HG03442 (cell line): ENCODE results near the gene SLC25A39.

Source experiments
- ATAC-seq: cut with Tn5 transposase; IDR thresholded peaks from one replicate; pipeline ENCODE4 v1.9.1; 2021; ENCODE audit warnings: mild to moderate bottlenecking, moderate library complexity; ENCODE audit not compliant: unreplicated experiment

The SLC25A39 gene

DNA sequence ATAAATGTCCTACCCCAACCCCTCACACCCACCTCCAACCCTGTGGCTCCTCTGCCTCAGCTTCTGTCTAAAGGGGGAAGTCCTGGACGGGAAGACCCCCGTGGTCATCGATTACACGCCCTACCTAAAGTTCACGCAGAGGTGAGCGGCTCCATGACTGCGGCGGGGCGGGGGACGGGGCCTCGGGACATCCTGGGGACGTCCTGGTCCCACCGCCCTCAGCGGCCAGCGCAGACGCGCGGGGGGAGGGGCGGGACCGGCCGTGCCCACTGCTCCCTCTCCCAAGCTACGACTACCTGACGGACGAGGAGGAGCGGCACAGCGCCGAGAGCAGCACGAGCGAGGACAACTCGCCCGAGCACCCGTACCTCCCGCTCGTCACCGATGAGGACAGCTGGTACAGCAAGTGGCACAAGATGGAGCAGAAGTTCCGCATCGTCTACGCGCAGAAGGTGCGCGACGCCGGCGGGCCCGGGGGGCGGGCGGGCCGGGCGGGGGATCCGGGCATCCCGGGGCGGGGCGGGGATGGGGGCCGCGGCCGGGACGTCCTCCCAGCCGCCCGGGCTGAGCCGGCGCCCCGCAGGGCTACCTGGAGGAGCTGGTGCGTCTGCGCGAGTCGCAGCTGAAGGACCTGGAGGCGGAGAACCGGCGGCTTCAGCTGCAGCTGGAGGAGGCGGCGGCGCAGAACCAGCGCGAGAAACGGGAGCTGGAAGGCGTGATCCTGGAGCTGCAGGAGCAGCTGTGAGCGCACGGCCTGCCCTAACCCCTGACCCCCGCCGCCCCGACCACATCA, 9.6 kb downstream of the SLC25A39 start:
- no peak for ATAC-seq

DNA sequence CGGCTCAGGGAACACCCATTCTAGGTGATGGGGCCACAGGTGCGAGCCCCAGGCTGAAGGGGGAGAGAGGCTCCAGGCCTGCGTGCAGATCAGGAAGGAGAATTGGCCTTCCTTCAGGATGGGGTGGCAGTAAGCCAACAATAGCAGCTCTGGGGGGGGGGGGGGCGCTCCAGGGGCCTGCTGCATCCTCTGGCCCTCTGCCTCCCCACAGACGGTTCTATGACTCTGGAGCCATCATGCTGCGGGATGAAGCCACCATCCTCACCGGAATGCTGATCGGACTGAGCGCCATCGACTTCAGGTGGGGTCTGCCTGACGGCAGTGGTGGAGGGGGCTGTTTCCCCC, 10.1 kb downstream of the SLC25A39 start:
- no peak for ATAC-seq

DNA sequence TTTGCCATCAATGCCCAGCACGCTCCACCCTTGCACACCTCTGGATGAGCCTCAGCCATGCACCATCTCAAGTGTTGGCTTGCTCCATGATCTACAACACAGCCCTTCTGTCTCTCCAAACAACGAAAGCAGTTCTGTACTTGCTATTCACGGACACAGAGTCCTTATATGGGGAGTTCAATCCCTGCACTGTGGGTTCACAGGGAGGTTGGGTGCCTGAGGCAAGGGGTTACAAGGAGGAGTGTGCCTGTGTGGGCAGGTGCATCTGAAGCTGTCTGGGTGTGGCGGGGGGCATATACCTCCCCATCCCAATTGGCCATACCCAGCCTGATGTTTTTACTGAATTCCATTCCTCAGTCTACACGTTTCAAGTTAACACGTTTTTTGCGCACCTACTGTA, 10.6 kb downstream of the SLC25A39 start:
- no peak for ATAC-seq

DNA sequence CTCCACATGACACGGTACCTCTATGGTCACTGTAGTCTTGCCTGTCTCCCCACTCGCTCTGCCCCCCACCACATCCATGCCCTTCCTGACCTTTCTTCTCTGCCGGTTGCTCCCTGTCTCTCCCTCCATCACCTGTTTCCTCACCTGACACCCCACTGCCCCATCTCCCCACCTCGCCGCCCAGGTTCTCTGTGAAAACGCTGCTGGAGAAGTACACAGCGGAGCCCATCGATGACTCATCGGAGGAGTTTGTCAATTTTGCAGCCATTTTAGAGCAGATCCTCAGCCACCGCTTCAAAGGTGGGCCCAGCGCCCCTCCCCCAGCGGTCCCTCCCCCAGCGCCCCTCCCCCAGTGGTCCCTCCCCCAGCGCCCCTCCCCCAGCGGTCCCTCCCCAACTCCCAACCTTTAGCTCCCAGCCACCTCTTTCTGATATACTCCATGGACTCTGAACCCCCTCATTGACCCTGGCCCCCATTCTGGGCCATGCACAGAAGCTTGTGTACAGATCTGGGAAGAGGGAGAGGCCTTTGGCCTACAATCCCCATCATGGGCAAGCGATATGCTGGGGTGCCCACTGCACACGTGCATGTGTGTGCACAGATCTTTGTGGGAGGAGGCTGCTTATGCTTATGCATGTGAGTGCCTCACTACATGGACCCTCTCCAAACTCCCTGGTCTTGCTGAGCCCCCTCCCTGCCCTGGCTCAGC, 12.1 kb downstream of the SLC25A39 start:
- ATAC-seq, result no peak

DNA sequence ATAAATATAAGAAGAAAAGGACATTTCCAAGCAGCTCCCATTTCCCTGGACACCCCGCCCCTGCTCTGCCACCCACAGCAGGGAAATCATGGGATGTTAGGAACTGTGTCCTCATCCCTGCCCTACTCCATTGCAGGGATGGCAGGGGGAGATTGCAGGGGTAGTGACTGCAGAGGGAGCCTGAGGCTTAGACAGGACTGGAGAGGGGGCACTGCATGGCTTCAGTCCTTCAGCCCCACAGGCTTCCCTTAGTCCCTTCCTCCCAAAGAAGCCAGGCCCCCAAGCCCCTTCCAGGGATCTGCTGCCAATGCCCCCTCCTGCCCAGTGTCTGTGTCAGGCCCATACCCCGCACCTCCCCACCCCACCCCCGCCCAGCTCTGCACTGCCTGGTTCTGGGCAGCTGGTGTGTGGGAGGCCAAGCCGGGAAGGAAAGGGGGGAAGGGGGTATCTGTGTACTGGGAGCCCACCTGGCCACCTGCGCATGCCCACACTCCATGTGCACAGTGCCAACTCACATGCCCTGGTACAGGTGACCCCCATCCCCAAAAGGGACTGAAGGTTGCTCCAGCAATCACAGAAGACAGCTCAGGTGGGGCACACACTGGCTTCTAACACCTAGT, 13.0 kb downstream of the SLC25A39 start:
- no peak for ATAC-seq

DNA sequence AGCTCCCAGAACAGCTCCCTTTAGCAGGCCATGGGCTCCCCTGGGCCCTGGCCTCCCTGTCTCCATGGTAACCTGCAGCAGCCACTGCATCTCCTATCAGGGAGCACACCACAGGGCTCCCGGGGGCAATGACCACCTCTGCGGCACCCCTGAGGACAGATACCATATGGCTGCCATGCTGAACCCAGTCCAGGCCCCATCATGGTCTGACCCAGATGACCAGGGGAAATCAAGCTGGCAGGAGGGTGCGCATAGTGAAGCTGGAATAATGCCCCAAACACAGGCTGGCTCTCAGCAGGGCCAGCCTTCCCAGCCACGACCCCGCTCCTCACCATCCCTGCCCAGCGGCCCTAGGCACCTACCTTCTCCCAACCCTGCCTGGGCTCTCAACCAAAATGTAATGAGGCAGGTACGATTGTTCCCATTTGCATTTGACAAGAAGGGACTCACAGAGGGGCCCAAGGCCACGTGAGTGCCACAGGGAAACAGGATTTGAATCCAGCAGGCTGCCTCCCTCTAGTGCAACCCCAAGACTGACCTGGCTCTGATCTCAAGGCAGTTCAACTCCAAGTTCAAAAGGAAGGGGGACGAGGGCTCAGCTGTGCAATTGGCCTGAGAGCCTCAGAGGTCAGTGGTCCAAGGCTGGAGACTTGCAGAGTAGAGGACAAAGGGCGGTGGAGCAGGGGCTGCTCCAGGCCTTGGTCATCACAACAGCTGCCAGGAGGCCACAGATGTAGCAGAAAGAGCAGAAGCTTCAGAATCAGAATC, 13.8 kb downstream of the SLC25A39 start:
- ATAC-seq, result no peak

DNA sequence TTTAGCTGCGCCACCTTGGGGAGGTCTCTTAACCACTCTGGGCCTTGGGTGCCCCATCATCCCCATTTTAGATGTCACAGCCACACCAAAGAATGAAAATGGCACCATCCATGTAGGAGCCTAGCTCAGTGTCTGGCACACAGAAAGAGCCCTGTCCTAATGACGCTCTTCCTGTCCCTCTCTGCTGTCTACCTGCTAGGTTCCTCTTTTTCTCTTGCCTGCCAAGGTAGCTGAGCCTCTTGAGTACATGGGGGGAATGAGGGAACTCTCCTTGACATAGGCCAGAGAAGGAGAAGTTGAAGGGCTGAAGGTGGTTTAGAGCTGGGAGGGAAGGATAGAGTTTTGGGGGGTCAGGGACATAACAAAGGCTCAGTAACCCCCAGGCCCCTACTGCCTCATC, 14.4 kb downstream of the SLC25A39 start:
- no peak for ATAC-seq

DNA sequence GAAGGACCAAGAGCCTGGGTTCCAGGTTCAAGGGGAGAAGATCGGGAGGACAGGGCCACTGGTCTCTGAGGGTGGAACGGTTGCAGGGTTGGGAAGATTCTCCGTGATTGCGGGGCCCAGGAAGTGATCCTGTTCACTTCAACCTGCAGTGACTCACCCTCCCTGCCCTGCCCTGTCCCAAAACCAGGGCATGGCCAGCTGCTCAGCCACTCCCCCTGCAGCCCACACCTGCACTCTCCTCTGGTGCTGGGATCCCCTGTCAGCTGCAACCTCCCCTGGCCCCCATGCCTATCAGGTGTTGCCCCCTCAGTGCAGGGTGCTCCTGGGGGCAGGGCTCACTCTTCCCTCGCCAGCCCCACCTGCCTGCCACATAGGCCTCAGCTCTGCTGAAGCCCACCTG, 15.2 kb downstream of the SLC25A39 start:
- no peak for ATAC-seq

DNA sequence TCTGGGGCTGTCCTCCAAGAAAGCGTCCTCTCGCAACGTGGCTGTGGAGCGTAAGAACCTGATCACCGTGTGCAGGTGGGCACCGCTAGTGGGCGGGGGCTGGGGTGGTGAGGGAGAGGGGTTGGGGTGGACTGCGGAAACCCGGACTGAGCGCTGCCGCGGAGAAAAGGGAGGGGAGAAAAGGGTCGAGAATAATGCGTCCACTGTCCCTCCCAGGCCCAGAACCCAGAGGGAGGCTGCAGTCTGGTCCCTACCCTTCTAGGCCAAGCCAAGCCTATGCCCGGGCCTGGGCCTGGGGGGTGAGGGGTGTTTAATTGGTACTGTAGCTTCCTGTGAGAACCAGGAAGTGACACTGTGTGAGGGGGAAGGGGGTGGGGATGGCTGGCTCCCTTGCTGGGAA, 15.8 kb downstream of the SLC25A39 start:
- ATAC-seq, result no peak

DNA sequence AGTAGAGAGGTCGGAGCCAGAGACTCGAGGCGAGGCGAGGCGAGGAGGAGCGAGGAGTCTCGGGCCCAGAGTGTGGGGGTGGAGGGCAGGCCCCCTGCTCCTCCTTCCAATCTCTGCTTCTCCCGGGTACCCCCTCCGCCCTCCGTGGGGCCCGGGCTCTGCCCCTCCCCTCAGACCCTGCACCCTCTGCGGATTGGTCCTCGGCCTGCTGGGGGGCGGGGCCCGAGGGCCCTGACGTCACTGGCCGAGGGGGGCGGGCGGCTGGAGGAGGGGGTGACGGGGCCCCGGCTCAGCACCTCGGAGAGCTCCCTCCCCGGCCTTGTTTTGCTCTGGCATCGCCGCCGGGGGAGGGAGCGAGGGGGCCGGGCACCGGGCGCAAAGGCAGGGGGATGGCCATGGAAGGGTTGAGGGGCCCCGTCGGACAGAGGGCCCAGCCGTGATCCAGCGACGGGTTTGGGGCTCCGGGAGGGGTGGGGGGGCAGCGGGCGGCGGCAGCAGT, 16.3 kb downstream of the SLC25A39 start, which contains the start of gene RUNDC3A:
Gene RUNDC3A (plus strand): TSS at position 282 of the 499 bp plus-strand sequence. CDS start 232 bp downstream, outside the sequence.
- ATAC-seq, result no peak

DNA sequence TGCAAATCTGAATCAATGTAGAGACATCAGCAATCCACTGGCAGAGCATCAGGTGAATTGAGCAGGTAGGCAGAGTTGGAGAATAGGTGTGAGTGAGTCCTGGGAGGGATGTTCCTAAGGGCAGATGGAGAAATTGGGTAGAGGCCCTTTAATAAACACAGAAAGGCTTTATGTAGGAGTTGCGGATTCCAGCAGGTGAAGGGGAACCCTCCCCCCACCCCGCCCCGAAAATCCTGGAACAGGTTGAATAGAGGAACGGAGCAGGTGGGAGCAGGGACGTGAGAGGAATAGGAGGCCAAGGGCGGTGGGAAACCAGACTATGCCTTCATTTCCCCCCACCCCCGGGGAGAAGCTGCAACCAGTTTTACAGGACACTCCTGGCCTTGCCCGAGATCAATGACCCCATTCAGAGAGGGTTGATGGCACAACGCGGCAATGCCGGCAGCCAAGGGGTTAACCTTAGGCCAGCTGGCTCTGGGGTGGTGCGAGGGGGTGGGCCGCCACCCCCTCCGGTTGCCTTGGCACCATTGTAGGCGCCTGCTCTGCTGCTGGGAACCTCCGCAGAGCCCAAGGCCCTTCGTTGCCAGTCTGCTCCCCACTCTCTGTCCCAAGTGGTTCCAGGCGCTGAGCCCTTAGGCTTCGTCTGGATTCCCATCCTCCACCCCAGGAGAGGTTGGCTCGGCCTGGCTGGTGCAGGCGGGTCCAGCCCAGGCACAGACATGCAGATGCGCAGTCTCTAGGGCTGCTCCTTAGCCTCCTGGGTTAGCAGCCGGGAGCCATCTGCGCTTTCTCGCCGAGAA, 17.0 kb downstream of the SLC25A39 start:
- no peak for ATAC-seq

DNA sequence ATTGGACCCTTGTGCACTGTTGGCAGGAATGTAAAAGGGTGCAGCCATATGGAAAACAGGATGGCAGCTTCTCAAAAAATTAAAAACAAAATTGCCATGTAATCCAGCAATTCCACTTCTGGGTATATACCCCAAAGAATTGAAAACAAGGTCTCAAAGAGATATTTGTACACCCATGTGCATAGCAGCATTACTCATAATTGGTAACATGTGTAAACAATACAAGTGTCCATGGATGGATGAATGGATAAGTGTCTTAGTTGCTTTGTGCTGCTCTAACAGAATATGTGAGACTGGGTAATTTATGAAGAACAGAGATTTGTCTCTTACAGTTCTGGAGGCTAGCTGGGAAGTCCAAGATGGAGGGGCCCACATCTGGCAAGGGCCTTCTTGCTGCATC, 20.0 kb downstream of the SLC25A39 start:
- ATAC-seq, result no peak

DNA sequence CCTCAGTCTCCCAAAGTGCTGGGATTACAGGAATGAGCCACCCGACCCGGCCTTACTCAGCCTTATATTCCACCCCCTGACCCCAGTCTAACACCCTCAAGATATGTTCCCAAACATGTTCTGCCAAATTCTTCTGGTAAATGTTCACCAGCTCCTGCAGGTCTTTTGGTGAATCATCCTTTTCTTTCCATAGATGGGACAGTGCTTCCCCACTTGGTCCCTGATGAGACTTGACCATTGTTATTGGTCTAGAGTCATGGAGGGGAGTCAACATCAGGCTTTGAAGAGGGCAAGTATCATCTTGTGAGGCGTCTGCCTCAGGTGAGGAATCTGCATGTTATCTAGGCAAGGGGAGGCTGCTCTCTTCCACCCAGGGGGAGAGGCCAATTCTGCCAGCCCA, 26.6 kb downstream of the SLC25A39 start:
- no peak for ATAC-seq

DNA sequence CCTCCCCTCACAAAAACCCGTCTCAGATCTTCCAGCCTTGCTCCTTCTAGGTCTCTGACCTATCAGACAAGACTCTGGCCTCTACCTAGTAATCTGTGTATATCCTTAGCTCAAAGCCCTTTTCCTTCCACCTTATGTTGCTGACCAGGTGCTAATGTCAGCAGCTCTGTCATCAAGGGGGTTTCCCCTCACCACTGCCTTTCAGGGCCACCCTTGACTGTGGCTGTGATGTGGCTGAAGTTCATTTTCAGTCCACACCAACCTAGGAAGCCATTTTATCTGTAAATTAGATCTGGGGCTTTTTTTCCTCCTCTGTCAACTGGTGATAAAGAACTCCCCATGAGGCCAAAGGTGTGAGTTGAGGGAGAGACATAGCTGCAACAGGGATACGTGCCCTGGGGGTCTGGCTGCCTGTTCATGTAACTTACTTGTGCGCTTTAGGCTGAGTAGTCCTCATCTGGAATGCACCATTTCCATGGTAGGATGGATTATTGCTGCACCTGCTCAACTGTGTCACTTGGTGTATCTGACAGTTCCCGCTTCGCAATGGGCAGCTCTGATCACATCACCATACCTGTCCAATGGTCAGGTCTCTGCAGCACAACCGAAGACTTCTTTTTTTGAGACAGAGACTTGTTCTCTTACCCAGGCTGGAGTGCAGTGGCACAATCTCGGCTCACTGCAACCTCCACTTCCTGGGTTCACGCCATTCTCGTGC, 31.0 kb downstream of the SLC25A39 start:
- no peak for ATAC-seq

DNA sequence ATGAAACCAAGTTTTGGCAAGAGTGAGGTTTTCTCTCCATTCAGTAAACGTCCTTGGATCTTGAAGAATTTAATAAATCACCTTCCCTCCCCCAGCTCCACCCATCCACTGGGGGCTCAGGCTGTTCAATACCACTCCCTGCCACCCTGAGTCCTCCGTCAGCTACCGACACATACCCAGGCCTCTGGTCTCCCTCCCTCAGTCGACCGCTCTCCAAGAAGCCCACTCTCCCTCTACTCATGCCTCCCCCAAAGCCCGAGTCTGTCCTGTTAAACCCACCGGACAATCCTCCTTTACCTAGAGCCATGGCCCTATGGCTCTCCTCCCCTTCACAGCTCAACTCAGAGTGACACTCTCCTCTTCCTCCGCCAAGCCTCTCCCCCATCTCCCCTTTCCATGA, 37.0 kb downstream of the SLC25A39 start:
- no peak for ATAC-seq

DNA sequence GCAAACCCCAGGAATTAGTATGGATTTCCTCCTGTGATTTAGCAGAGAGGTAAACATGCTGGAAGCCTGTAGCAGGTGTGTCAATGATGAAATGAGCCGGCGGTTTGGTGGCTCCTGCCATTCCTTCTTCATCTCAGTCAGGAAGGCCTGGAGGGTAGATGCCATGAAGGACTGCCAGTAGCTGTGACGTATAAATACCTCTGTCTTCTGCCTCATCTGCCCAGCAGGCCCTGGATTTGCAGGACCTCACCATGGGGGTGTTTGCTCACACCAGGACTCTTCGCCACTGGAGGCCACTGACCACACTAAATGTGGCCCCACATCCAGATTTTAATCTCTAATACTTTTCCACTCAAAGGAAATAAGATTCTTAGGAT, 40.6 kb downstream of the SLC25A39 start:
- no peak for ATAC-seq

DNA sequence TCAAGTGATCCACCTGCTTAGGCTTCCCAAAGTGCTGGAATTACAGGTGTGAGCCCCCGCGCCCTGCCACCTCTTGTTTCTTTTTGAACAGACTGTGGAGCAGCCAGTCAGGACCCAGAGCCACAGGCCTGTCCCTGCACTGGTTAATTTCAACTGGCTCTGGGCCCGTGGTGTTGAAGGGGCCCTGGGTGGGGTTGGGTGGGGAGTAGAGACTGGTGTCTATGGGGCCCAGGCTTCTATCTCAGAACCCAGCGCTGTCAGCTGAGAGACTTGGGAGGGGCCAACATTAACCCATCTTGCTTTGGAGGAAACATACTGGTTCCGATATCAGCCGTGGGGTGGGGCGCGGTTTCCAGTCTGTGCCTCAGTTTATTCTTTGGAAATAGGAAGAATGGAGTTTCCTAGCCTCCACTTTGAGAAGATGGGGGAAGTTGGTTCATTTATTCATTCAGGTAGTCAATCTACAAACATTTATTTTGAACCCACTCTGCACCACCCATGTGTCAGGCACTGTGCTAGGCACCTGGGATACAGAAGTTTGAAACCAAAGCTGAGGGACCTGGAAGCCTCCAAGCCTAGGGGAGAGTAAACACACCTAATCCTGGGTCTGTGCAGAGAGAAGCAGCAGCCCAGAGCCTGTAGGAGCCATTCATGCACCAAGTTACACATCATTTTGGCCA, 41.1 kb downstream of the SLC25A39 start:
- no peak for ATAC-seq

DNA sequence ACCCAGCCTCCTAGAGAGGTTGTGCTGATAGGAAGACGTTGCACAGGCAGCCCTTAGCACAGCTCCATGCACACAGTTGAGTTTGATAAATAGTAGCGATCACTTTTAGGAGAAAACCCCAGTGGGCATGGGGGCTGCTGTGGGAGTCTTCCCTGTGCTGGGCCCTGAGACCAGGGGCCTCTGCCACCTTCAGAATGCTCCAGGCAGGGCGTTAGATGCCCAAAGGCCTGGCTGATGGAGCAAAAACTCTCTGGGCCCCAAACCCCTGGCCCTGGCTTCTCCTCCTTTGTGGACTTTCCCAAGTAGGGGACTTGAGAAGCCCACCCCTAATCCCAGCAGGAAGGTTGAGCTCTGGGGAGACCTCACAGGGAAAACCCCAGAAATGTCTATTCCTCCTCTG, 42.4 kb downstream of the SLC25A39 start:
- ATAC-seq, result no peak

DNA sequence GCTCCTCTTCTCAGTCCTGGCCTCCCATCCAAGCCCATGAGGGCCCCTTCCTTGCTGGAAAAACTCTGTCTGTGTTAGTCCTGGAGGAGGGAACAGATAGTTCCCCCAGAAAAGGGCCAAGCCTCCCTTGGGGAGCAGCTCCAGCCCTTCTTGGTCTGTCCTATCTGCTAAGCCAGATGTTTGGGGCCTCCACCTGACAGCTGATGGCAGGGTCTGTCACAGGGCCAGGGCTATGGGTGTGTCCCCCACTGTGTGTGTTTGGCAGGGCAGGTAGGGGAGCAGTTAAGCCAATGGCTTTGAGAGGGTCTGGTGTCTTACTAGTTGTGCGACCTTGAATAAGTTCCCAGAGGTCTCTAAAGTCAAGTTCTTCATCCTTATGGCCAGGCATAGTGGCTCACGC, 43.1 kb downstream of the SLC25A39 start:
- no peak for ATAC-seq
